ENCODE measurements around the gene USP31.
A peak's percentile ranks its signal among the peaks of the same experiment; 100 is the strongest.

Gene USP31

GRCh38 chr16:23149267-23149992 is at the start of gene USP31:
Gene USP31 (minus strand): TSS chr16:23149452. CDS start chr16:23149270, 182 bp downstream.
- DNase-seq = peak; percentile 89 to 98

GRCh38 chr16:23196539-23196938 is 47.3 kb upstream of the USP31 start:
- DNase-seq = no peak

- DNase-seq = no peak
Observed at GRCh38 chr16:23195366-23195978, 46.2 kb upstream of the USP31 start.

GRCh38 chr16:23194497-23195221 is 45.4 kb upstream of the USP31 start:
- no peak for DNase-seq

- DNase-seq = no peak
Observed at GRCh38 chr16:23188911-23189310, 39.7 kb upstream of the USP31 start.

GRCh38 chr16:23187341-23187740 is 38.1 kb upstream of the USP31 start:
- no peak for DNase-seq

- DNase-seq = no peak
Observed at GRCh38 chr16:23186171-23186570, 36.9 kb upstream of the USP31 start.

GRCh38 chr16:23185656-23186055 is 36.4 kb upstream of the USP31 start:
- no peak for DNase-seq

GRCh38 chr16:23183543-23183862 is 34.3 kb upstream of the USP31 start:
- DNase-seq = no peak

- peak in 1 of 2 experiments; percentile 41 for DNase-seq
Observed at GRCh38 chr16:23182679-23183542, 33.7 kb upstream of the USP31 start, which contains the start of gene SCNN1G. Gene SCNN1G (plus strand): TSS chr16:23182745. CDS start chr16:23186272, 3,527 bp downstream.

GRCh38 chr16:23182206-23182678 is 33.0 kb upstream of the USP31 start:
- DNase-seq = peak; percentile 43 to 96

GRCh38 chr16:23181506-23181905 is 32.3 kb upstream of the USP31 start:
- DNase-seq = no peak

- DNase-seq = no peak
Observed at GRCh38 chr16:23175651-23176050, 26.4 kb upstream of the USP31 start.

- no peak for DNase-seq
Observed at GRCh38 chr16:23174622-23175021, 25.4 kb upstream of the USP31 start.

- DNase-seq = no peak
Observed at GRCh38 chr16:23172994-23173393, 23.7 kb upstream of the USP31 start.

GRCh38 chr16:23172583-23172982 is 23.3 kb upstream of the USP31 start:
- no peak for DNase-seq

- DNase-seq = no peak
Observed at GRCh38 chr16:23164736-23165135, 15.5 kb upstream of the USP31 start.

- DNase-seq = no peak
Observed at GRCh38 chr16:23163921-23164320, 14.7 kb upstream of the USP31 start.

- no peak for DNase-seq
Observed at GRCh38 chr16:23160574-23160973, 11.3 kb upstream of the USP31 start.

- DNase-seq = no peak
Observed at GRCh38 chr16:23160082-23160481, 10.8 kb upstream of the USP31 start.

- DNase-seq = no peak
Observed at GRCh38 chr16:23158114-23158513, 8.9 kb upstream of the USP31 start.

GRCh38 chr16:23156946-23157460 is 7.8 kb upstream of the USP31 start:
- no peak for DNase-seq

GRCh38 chr16:23156110-23156509 is 6.9 kb upstream of the USP31 start:
- no peak for DNase-seq
